ENCODE results near the gene ZNF862.

Gene ZNF862

GRCh38 chr7:149823191-149823630 is 15.0 kb upstream of the ZNF862 start:
- TF ChIP-seq MAX (IDR thresholded peaks at IDR 0.05; ENCODE audit: low read depth, low read length) (no peak), POLR2A (IDR thresholded peaks at IDR 0.05; ENCODE audit: extremely low read depth, insufficient read length) (no peak), MYC (IDR thresholded peaks at IDR 0.05; ENCODE audit: low read depth, low read length) (no peak)
- TF ChIP-seq, protein P1, sequence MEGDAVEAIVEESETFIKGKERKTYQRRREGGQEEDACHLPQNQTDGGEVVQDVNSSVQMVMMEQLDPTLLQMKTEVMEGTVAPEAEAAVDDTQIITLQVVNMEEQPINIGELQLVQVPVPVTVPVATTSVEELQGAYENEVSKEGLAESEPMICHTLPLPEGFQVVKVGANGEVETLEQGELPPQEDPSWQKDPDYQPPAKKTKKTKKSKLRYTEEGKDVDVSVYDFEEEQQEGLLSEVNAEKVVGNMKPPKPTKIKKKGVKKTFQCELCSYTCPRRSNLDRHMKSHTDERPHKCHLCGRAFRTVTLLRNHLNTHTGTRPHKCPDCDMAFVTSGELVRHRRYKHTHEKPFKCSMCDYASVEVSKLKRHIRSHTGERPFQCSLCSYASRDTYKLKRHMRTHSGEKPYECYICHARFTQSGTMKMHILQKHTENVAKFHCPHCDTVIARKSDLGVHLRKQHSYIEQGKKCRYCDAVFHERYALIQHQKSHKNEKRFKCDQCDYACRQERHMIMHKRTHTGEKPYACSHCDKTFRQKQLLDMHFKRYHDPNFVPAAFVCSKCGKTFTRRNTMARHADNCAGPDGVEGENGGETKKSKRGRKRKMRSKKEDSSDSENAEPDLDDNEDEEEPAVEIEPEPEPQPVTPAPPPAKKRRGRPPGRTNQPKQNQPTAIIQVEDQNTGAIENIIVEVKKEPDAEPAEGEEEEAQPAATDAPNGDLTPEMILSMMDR (IDR thresholded peaks at IDR 0.05; ENCODE audit: low read depth, low read length), result no peak
- no peak for DNase-seq (ENCODE audit: low read depth)
- no peak overlapping the region for H3K4me3 ChIP-seq (ENCODE audit: low read depth, low read length)

DNA sequence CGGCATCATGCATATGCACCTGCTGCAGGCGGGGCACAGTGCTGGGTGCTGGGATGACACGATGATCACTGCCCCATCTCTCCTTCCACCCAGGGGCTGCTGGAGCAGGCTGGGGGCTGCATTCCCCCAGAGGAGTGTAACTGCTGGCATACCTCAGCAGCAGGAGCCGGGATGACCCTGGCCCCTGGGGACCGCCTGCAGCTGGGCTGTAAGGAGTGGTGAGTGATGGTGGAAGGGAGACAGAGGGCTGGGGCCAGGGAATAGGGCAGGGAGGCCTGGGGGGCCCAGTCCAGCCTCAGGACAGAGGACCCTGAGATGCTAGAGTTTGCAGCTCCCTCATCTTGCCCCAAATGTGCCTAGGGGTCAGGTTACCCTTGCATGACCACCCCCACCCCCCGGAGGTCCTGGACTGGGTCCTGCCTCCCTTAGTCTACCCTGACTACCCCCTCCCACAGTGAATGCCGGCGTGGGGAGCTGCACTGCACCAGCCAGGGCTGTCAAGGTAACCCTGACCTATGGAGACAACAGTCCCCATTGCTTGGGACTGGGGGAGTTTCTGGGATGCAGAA is 14.5 kb upstream of the ZNF862 start:
- TF ChIP-seq, protein P1 (IDR thresholded peaks at IDR 0.05; ENCODE audit: low read depth, low read length), result no peak
- TF ChIP-seq POLR2A (IDR thresholded peaks at IDR 0.05; ENCODE audit: extremely low read depth, insufficient read length) (no peak), MYC (IDR thresholded peaks at IDR 0.05; ENCODE audit: low read depth, low read length) (no peak)
- DNase-seq (ENCODE audit: low read depth), result no peak
- no peak overlapping the region for H3K4me3 ChIP-seq (ENCODE audit: low read depth, low read length)

- DNase-seq (ENCODE audit: low read depth), result no peak
- H3K4me3 ChIP-seq (ENCODE audit: low read depth, low read length), result no peak overlapping the region
- no peak for TF ChIP-seq MAX (IDR thresholded peaks at IDR 0.05; ENCODE audit: low read depth, low read length)
Observed at GRCh38 chr7:149824301-149824741, 13.9 kb upstream of the ZNF862 start.

- no peak for DNase-seq (ENCODE audit: low read depth)
- H3K4me3 ChIP-seq (ENCODE audit: low read depth, low read length), result no peak overlapping the region
- TF ChIP-seq MYC (IDR thresholded peaks at IDR 0.05; ENCODE audit: low read depth, low read length) (no peak), MAX (IDR thresholded peaks at IDR 0.05; ENCODE audit: low read depth, low read length) (no peak), POLR2A (IDR thresholded peaks at IDR 0.05; ENCODE audit: extremely low read depth, insufficient read length) (no peak)
- TF ChIP-seq, protein P1 (IDR thresholded peaks at IDR 0.05; ENCODE audit: low read depth, low read length), result no peak
Observed at GRCh38 chr7:149824748-149825566, 13.2 kb upstream of the ZNF862 start.

GRCh38 chr7:149825567-149826343 is 12.4 kb upstream of the ZNF862 start:
- TF ChIP-seq POLR2A (IDR thresholded peaks at IDR 0.05; ENCODE audit: extremely low read depth, insufficient read length), result no peak
- no peak for TF ChIP-seq MAX (IDR thresholded peaks at IDR 0.05; ENCODE audit: low read depth, low read length)
- TF ChIP-seq MYC (IDR thresholded peaks at IDR 0.05; ENCODE audit: low read depth, low read length), result no peak
- TF ChIP-seq, protein P1 (IDR thresholded peaks at IDR 0.05; ENCODE audit: low read depth, low read length), result no peak
- no peak for DNase-seq (ENCODE audit: low read depth)

More at GRCh38 chr7:149825567-149826343, 12.4 kb upstream of the ZNF862 start:
- H3K4me3 ChIP-seq (ENCODE audit: low read depth, low read length), result no peak overlapping the region
